Adrenal gland (tissue), 12 donors: Measurements from ENCODE around the gene OSMR. TPM values are rescaled to one million over a fixed set of nuclear protein-coding genes. Genes with fewer than 3 reads are reported as not detected.

Source experiments
- DNase-seq, 7 donors: peaks; one replicate each; pipeline ENCODE4 v3.0.0-alpha.2; 2019 to 2020
- H3K27ac ChIP-seq, 5 donors: fragments of 200-600 bp; sonication (generic) in 4 of 5; 1 replicate in 3 of 5; 2 replicates in 2 of 5; pipeline versions ENCODE4 v1.5.1 to v1.8.0; 2016 to 2020; ENCODE audit warnings: mild to moderate bottlenecking in 1 of 5
- H3K27me3 ChIP-seq: fragments of 200-600 bp; 2 replicates; pipeline ENCODE4 v1.8.0; 2021
- H3K36me3 ChIP-seq, 2 donors: fragments of 200-600 bp; replicated peaks in 1 of 2; 1 replicate in 1 of 2; 2 replicates in 1 of 2; pipeline versions ENCODE4 v1.5.1 to v1.8.0; 2018 to 2022
- H3K4me1 ChIP-seq, 2 donors: fragments of 200-600 bp; replicated peaks in 1 of 2; 1 replicate in 1 of 2; 2 replicates in 1 of 2; pipeline versions ENCODE4 v1.5.1 to v1.8.0; 2018 to 2021
- H3K4me3 ChIP-seq, 4 donors: fragments of 200-600 bp; sonication (generic) in 3 of 4; one replicate each; pipeline ENCODE4 v1.5.1; 2016 to 2018
- H3K9me3 ChIP-seq, 3 donors: fragments of 200-600 bp; sonication (generic) in 1 of 3; replicated peaks in 1 of 3; 1 replicate in 2 of 3; 2 replicates in 1 of 3; pipeline versions ENCODE4 v1.5.1 to v1.8.0; 2016 to 2021
- CTCF ChIP-seq, 6 experiments: fragments of 450-650 bp in 4 of 6; fragments of 200-600 bp in 2 of 6; sonication (generic) in 1 of 6; IDR thresholded peaks; 1 replicate in 5 of 6; 2 replicates in 1 of 6; pipeline versions ENCODE4 v1.5.1 to v1.8.0; 2016 to 2021; ENCODE audit warnings: antibody characterized with exemption in 6 of 6, mild to moderate bottlenecking in 2 of 6, moderate library complexity in 1 of 6
- POLR2A ChIP-seq, 2 donors: fragments of 450-650 bp; IDR thresholded peaks; one replicate each; pipeline ENCODE4 v1.6.1; 2017; ENCODE audit warnings: antibody characterized with exemption in 2 of 2, mild to moderate bottlenecking in 2 of 2, moderate library complexity in 1 of 2
- WGBS, 4 donors: extraction: QIAGEN DNeasy Blood & Tissue Kit in 2 of 4; methylation state at CpG; one replicate each; pipeline versions ENCODE4 v1.1.5 to v1.1.7; 2013 to 2017; 5-methylcytosine and 5-hydroxymethylcytosine counted together
- intact Hi-C, 2 donors: fragments of 100-400 bp; cut with DNase I; formaldehyde crosslinking; loops; one replicate each; pipeline versions ENCODE4 v1.14.1 to v1.15.0; 2022 to 2023
- polyA plus RNA-seq, 3 donors: library from polyadenylated mRNA; stranded (reverse); fragments of 200-250 nt in 2 of 3; fragments of 350-450 nt in 1 of 3; fragmentation: Illumina TruSeq in 1 of 3; extraction: RNeasy Lipid Tissue Mini Kit (QIAGEN cat#74804) in 1 of 3; gene quantifications; one replicate each; pipeline ENCODE4 v1.2.3, GENCODE V29; 2013 to 2014
- total RNA-seq, 9 donors: library from RNA; depleted of rRNA in 4 of 9; stranded (reverse); fragments of >200 nt in 4 of 9; fragments of 120-200 nt in 1 of 9; fragmentation: NEBNext Ultra II Directional in 1 of 9; extraction: Animal tissue kit (Norgen Biotek cat#: 25700) in 1 of 9; gene quantifications; one replicate each; pipeline versions ENCODE4 v1.1.0 to v1.2.4, GENCODE V29; 2013 to 2023
- donor health status: healthy with polysubstance abuse.
- donor health status: Bipolar disorder and iron deficiency.
- donor health status: DM: yes; HTN: yes; CAD: no.
- donor health status: DM: no; HTN: no; CAD: no.
- donor health status: DM: no; HTN: no; CAD: no.
- donor health status: DM: yes; HTN: yes; CAD: no.

OSMR gene
- total and polyA plus RNA-seq, 12 donors = 3.3 to 121 (median 51.1) TPM

GRCh38 chr5:38871058-38871605 is 25.3 kb downstream of the OSMR start:
- no peak for DNase-seq
- intact Hi-C loops = no loop called here
- Histone ChIP-seq H3K27ac (peak overlapping the region in 1 of 5 donors; percentile 63), H3K9me3 (no peaks in the 10 kb centered on the region), H3K27me3 (no peaks in the 10 kb centered on the region), H3K4me3 (no peak overlapping the region), H3K36me3 (peaks cover 0 to 11% of the 10 kb centered on the region in 2 donors), H3K4me1 (peaks cover 19 to 30% of the 10 kb centered on the region in 2 donors)
- TF ChIP-seq POLR2A (IDR thresholded peaks at IDR 0.05) = no peak
- no peak for TF ChIP-seq CTCF (IDR thresholded peaks at IDR 0.05)
- 30 to 41% (median 39%) methylated on average over 2 of the region's 2 CpGs for WGBS, 4 donors

- no peaks in the 10 kb centered on the region for H3K27me3 ChIP-seq
- H3K36me3 ChIP-seq = peaks cover 0 to 14% of the 10 kb centered on the region in 2 donors
- no peak overlapping the region for H3K4me3 ChIP-seq
- peak in 2 of 7 donors; percentile 32 to 40 for DNase-seq
- H3K27ac ChIP-seq = peak overlapping the region in 3 of 5 donors; percentile 29 to 64 (median 63)
- TF ChIP-seq POLR2A (IDR thresholded peaks at IDR 0.05) = peak in 1 of 2 donors; percentile 65
- TF ChIP-seq CTCF (IDR thresholded peaks at IDR 0.05) = no peak
- WGBS, 4 donors = 30 to 39% (median 35%) methylated on average over 5 of the region's 5 CpGs
- intact Hi-C loops = no loop called here
- no peaks in the 10 kb centered on the region for H3K9me3 ChIP-seq
- peaks cover 19 to 29% of the 10 kb centered on the region in 2 donors for H3K4me1 ChIP-seq
Measured at GRCh38 chr5:38871790-38872551, 26.2 kb downstream of the OSMR start.

- peaks cover 0 to 22% of the 10 kb centered on the region in 2 donors for H3K36me3 ChIP-seq
- 90 to 98% (median 95%) methylated on average over 1 of the region's 1 CpG for WGBS, 4 donors
- no peaks in the 10 kb centered on the region for H3K9me3 ChIP-seq
- H3K27ac ChIP-seq = peak overlapping the region in 2 of 5 donors; percentile 18 to 63
- H3K27me3 ChIP-seq = no peaks in the 10 kb centered on the region
- peaks cover 19 to 26% of the 10 kb centered on the region in 2 donors for H3K4me1 ChIP-seq
- intact Hi-C loops = no loop called here
- TF ChIP-seq CTCF (IDR thresholded peaks at IDR 0.05) (no peak), POLR2A (IDR thresholded peaks at IDR 0.05) (no peak)
- no peak for DNase-seq
- no peak overlapping the region for H3K4me3 ChIP-seq
Measured at GRCh38 chr5:38872826-38873225, 27.0 kb downstream of the OSMR start.

- Histone ChIP-seq H3K36me3 (peaks cover 0 to 31% of the 10 kb centered on the region in 2 donors), H3K27ac (no peak overlapping the region), H3K4me1 (peaks cover 19 to 26% of the 10 kb centered on the region in 2 donors), H3K9me3 (no peaks in the 10 kb centered on the region), H3K27me3 (no peaks in the 10 kb centered on the region), H3K4me3 (no peak overlapping the region)
- intact Hi-C loops = no loop called here
- no peak for DNase-seq
- 67 to 76% (median 73%) methylated on average over 5 of the region's 5 CpGs for WGBS, 4 donors
- no peak for TF ChIP-seq POLR2A (IDR thresholded peaks at IDR 0.05)
- TF ChIP-seq CTCF (IDR thresholded peaks at IDR 0.05) = no peak
Measured at GRCh38 chr5:38874948-38875456, 29.2 kb downstream of the OSMR start.
